Measurements from ENCODE around the gene SNX3. TPM values are rescaled to one million over a fixed set of nuclear protein-coding genes. Genes with fewer than 3 reads are reported as not detected.

Gene SNX3
- total RNA-seq, 2 experiments from 2014 or later: 59.9 to 65.7 TPM

GRCh38 chr6:108235127-108235526 is 25.7 kb downstream of the SNX3 start:
- no peak for DNase-seq
- Mint-ChIP-seq H3K9me3 (no peaks in the 10 kb centered on the region), H3K36me3 (ENCODE audit: low read depth) (peaks cover 19% of the 10 kb centered on the region), H3K4me3 (no peak overlapping the region), H3K4me1 (ENCODE audit: low read depth) (peaks cover 8% of the 10 kb centered on the region), H3K27me3 (ENCODE audit: low read depth) (no peaks in the 10 kb centered on the region), H3K27ac (no peak overlapping the region)
- CTCF ChIA-PET: no interaction called here
- intact Hi-C loops (cut with micrococcal nuclease): no loop called here

GRCh38 chr6:108228416-108228815 is 32.4 kb downstream of the SNX3 start:
- Mint-ChIP-seq H3K36me3 (ENCODE audit: low read depth) (peaks cover 4% of the 10 kb centered on the region), H3K9me3 (no peaks in the 10 kb centered on the region), H3K27me3 (ENCODE audit: low read depth) (no peaks in the 10 kb centered on the region), H3K27ac (no peak overlapping the region), H3K4me3 (no peak overlapping the region), H3K4me1 (ENCODE audit: low read depth) (peaks cover 12% of the 10 kb centered on the region)
- DNase-seq: no peak
- CTCF ChIA-PET: interaction anchor here (0.6 kb wide), 2 partner anchors 24 to 78 kb away, joined by 3 to 4 read pairs; no protein-coding TSS in a partner anchor
- intact Hi-C loops (cut with micrococcal nuclease): no loop called here

- Mint-ChIP-seq H3K27me3 (ENCODE audit: low read depth) (no peaks in the 10 kb centered on the region), H3K36me3 (ENCODE audit: low read depth) (peaks cover 6% of the 10 kb centered on the region), H3K9me3 (no peaks in the 10 kb centered on the region), H3K4me1 (ENCODE audit: low read depth) (peaks cover 15% of the 10 kb centered on the region), H3K4me3 (no peak overlapping the region), H3K27ac (no peak overlapping the region)
- intact Hi-C loops (cut with micrococcal nuclease): no loop called here
- DNase-seq: no peak
- CTCF ChIA-PET: interaction anchor here (0.7 kb wide), 1 partner anchor 654 kb away, joined by 3 read pairs; no protein-coding TSS in a partner anchor
These were observed 33.5 kb downstream of the SNX3 start for GRCh38 chr6:108227290-108227689.

GRCh38 chr6:108222504-108222903 is 38.3 kb downstream of the SNX3 start:
- no peaks in the 10 kb centered on the region for H3K27me3 Mint-ChIP-seq (ENCODE audit: low read depth)
- no peaks in the 10 kb centered on the region for H3K9me3 Mint-ChIP-seq
- H3K4me3 Mint-ChIP-seq: no peak overlapping the region
- peaks cover 12% of the 10 kb centered on the region for H3K36me3 Mint-ChIP-seq (ENCODE audit: low read depth)
- no peak for DNase-seq
- peaks cover 8% of the 10 kb centered on the region for H3K4me1 Mint-ChIP-seq (ENCODE audit: low read depth)
- H3K27ac Mint-ChIP-seq: no peak overlapping the region
- CTCF ChIA-PET: interaction anchor here (0.7 kb wide), 1 partner anchor 52 kb away, joined by 3 read pairs; no protein-coding TSS in a partner anchor
- intact Hi-C loops (cut with micrococcal nuclease): no loop called here

- H3K4me3 Mint-ChIP-seq: no peak overlapping the region
- DNase-seq: no peak
- intact Hi-C loops (cut with micrococcal nuclease): no loop called here
- H3K4me1 Mint-ChIP-seq (ENCODE audit: low read depth): peaks cover 6% of the 10 kb centered on the region
- H3K27me3 Mint-ChIP-seq (ENCODE audit: low read depth): no peaks in the 10 kb centered on the region
- H3K9me3 Mint-ChIP-seq: no peaks in the 10 kb centered on the region
- H3K36me3 Mint-ChIP-seq (ENCODE audit: low read depth): peaks cover 12% of the 10 kb centered on the region
- H3K27ac Mint-ChIP-seq: no peak overlapping the region
- CTCF ChIA-PET: no interaction called here
These were observed 38.8 kb downstream of the SNX3 start for GRCh38 chr6:108222064-108222463.

- no peak overlapping the region for H3K27ac Mint-ChIP-seq
These were observed 49.2 kb downstream of the SNX3 start for GRCh38 chr6:108211671-108212070.

GRCh38 chr6:108210556-108210955 is 50.3 kb downstream of the SNX3 start:
- Mint-ChIP-seq H3K27me3 (ENCODE audit: low read depth) (no peaks in the 10 kb centered on the region), H3K36me3 (ENCODE audit: low read depth) (peaks cover 10% of the 10 kb centered on the region), H3K9me3 (no peaks in the 10 kb centered on the region), H3K27ac (no peak overlapping the region), H3K4me3 (no peak overlapping the region), H3K4me1 (ENCODE audit: low read depth) (peaks cover 3% of the 10 kb centered on the region)
- CTCF ChIA-PET: no interaction called here
- intact Hi-C loops (cut with micrococcal nuclease): no loop called here
- no peak for DNase-seq

More at GRCh38 chr6:108211671-108212070, 49.2 kb downstream of the SNX3 start:
- DNase-seq: no peak
- peaks cover 10% of the 10 kb centered on the region for H3K36me3 Mint-ChIP-seq (ENCODE audit: low read depth)
- H3K4me3 Mint-ChIP-seq: no peak overlapping the region
- CTCF ChIA-PET: no interaction called here
- H3K4me1 Mint-ChIP-seq (ENCODE audit: low read depth): no peaks in the 10 kb centered on the region
- H3K27me3 Mint-ChIP-seq (ENCODE audit: low read depth): no peaks in the 10 kb centered on the region
- intact Hi-C loops (cut with micrococcal nuclease): no loop called here
- no peaks in the 10 kb centered on the region for H3K9me3 Mint-ChIP-seq

- peaks cover 3% of the 10 kb centered on the region for H3K4me1 Mint-ChIP-seq (ENCODE audit: low read depth)
- no peaks in the 10 kb centered on the region for H3K27me3 Mint-ChIP-seq (ENCODE audit: low read depth)
- H3K36me3 Mint-ChIP-seq (ENCODE audit: low read depth): peaks cover 9% of the 10 kb centered on the region
- CTCF ChIA-PET: no interaction called here
- no peak for DNase-seq
- intact Hi-C loops (cut with micrococcal nuclease): no loop called here
- no peak overlapping the region for H3K27ac Mint-ChIP-seq
- H3K4me3 Mint-ChIP-seq: no peak overlapping the region
- H3K9me3 Mint-ChIP-seq: no peaks in the 10 kb centered on the region
These were observed 51.1 kb downstream of the SNX3 start for GRCh38 chr6:108209738-108210137.

- Mint-ChIP-seq H3K4me1 (ENCODE audit: low read depth) (peaks cover 3% of the 10 kb centered on the region), H3K9me3 (no peaks in the 10 kb centered on the region), H3K27ac (no peak overlapping the region), H3K4me3 (no peak overlapping the region), H3K27me3 (ENCODE audit: low read depth) (no peaks in the 10 kb centered on the region), H3K36me3 (ENCODE audit: low read depth) (peaks cover 9% of the 10 kb centered on the region)
- intact Hi-C loops (cut with micrococcal nuclease): no loop called here
- CTCF ChIA-PET: interaction anchor here (0.6 to 1.3 kb wide), 2 partner anchors 148 to 285 kb away, joined by 3 read pairs; no protein-coding TSS in a partner anchor
- no peak for DNase-seq
These were observed 53.8 kb downstream of the SNX3 start for GRCh38 chr6:108207013-108207412.

GRCh38 chr6:108203189-108204112 is 57.4 kb downstream of the SNX3 start:
- H3K4me1 Mint-ChIP-seq (ENCODE audit: low read depth): peaks cover 3% of the 10 kb centered on the region
- CTCF ChIA-PET: interaction anchor here (0.5 kb wide), 1 partner anchor 83 kb away, joined by 4 read pairs; no protein-coding TSS in a partner anchor
- intact Hi-C loops (cut with micrococcal nuclease): no loop called here
- no peaks in the 10 kb centered on the region for H3K27me3 Mint-ChIP-seq (ENCODE audit: low read depth)
- no peak overlapping the region for H3K4me3 Mint-ChIP-seq
- H3K27ac Mint-ChIP-seq: no peak overlapping the region
- H3K36me3 Mint-ChIP-seq (ENCODE audit: low read depth): peaks cover 9% of the 10 kb centered on the region
- DNase-seq: no peak
- H3K9me3 Mint-ChIP-seq: no peaks in the 10 kb centered on the region

GRCh38 chr6:108200631-108201030 is 60.2 kb downstream of the SNX3 start:
- H3K27me3 Mint-ChIP-seq (ENCODE audit: low read depth): no peaks in the 10 kb centered on the region
- DNase-seq: no peak
- H3K4me1 Mint-ChIP-seq (ENCODE audit: low read depth): no peaks in the 10 kb centered on the region
- intact Hi-C loops (cut with micrococcal nuclease): no loop called here
- CTCF ChIA-PET: interaction anchor here (0.6 kb wide), 1 partner anchor 20 kb away, joined by 3 read pairs; no protein-coding TSS in a partner anchor
- peaks cover 3% of the 10 kb centered on the region for H3K36me3 Mint-ChIP-seq (ENCODE audit: low read depth)
- H3K4me3 Mint-ChIP-seq: no peak overlapping the region
- H3K9me3 Mint-ChIP-seq: no peaks in the 10 kb centered on the region
- H3K27ac Mint-ChIP-seq: no peak overlapping the region

GRCh38 chr6:108200186-108200585 is 60.7 kb downstream of the SNX3 start:
- Mint-ChIP-seq H3K27ac (no peak overlapping the region), H3K9me3 (no peaks in the 10 kb centered on the region), H3K27me3 (ENCODE audit: low read depth) (no peaks in the 10 kb centered on the region), H3K36me3 (ENCODE audit: low read depth) (peaks cover 3% of the 10 kb centered on the region), H3K4me1 (ENCODE audit: low read depth) (no peaks in the 10 kb centered on the region), H3K4me3 (no peak overlapping the region)
- no peak for DNase-seq
- CTCF ChIA-PET: interaction anchor here (0.6 kb wide), 1 partner anchor 21 kb away, joined by 3 read pairs; no protein-coding TSS in a partner anchor
- intact Hi-C loops (cut with micrococcal nuclease): no loop called here

All from activated naive CD4-positive, alpha-beta T cell treated with anti-CD3 and anti-CD28 coated beads for 36 hours (primary cell).